Endothelial cell of umbilical vein (primary cell): ENCODE data around the gene ADAMTSL2. TPM values are rescaled to one million over a fixed set of nuclear protein-coding genes. Genes with fewer than 3 reads are reported as not detected.

Experiments used
- BruUV-seq: library from RNA; stranded (reverse); fragments of 400-500 nt; replicated peaks from 2 replicates; lab custom pipeline; 2021; lab: Mats Ljungman, UMichigan
- CTCF ChIA-PET: fragments of 300-600, 350-600 bp; sonication (Branson Sonifier 250); formaldehyde crosslinking; loops from one replicate; lab custom pipeline; 2021; ENCODE audit warnings: antibody characterized with exemption, inconsistent platforms; lab: Charles Lee
- POLR2A ChIA-PET: fragments of 300-600, 350-600 bp; sonication (Branson Sonifier 250); formaldehyde crosslinking; loops from one replicate; lab custom pipeline; 2021; ENCODE audit warnings: antibody characterized with exemption, inconsistent platforms; lab: Charles Lee
- DNase-seq: peaks from one replicate; pipeline ENCODE4 v3.0.0-alpha.2; 2011; ENCODE audit warnings: low read depth, low spot score
- FAIRE-seq: peaks from 2 replicates; lab custom pipeline; 2011; peaks lifted over from hg19 to GRCh38; lab: Jason Lieb, UNC
- H2AFZ ChIP-seq: 2 replicates; pipeline ENCODE4 v1.6.0; 2012; ENCODE audit warnings: low read depth, low read length, control low read depth, inconsistent platforms
- H3K27ac ChIP-seq: 2 replicates; pipeline ENCODE4 v1.5.1; 2011; ENCODE audit warnings: low read depth, mild to moderate bottlenecking, control low read depth, low read length, moderate library complexity; ENCODE audit not compliant: insufficient read depth
- H3K27me3 ChIP-seq, 2 experiments: 2 replicates each; pipeline versions ENCODE4 v1.6.0 to v1.6.1; 2011; ENCODE audit warnings: low read length in 2 of 2, mixed read lengths in 1 of 2; ENCODE audit not compliant: control insufficient read depth in 2 of 2, insufficient read depth in 2 of 2
- H3K36me3 ChIP-seq, 2 experiments: 2 replicates in 1 of 2; 3 replicates in 1 of 2; pipeline ENCODE4 v1.5.1; 2011; ENCODE audit warnings: low read length in 2 of 2, mild to moderate bottlenecking in 1 of 2, moderate library complexity in 1 of 2; ENCODE audit not compliant: control insufficient read depth in 2 of 2, insufficient read depth in 2 of 2; ENCODE audit errors: extremely low read depth in 1 of 2
- H3K4me1 ChIP-seq: 3 replicates; pipeline ENCODE4 v1.5.1; 2011; ENCODE audit warnings: mild to moderate bottlenecking, low read length; ENCODE audit not compliant: control insufficient read depth, insufficient read depth; ENCODE audit errors: extremely low read depth
- H3K4me2 ChIP-seq: 2 replicates; pipeline ENCODE4 v1.6.1; 2011; ENCODE audit warnings: low read length, control low read depth, mixed read lengths; ENCODE audit not compliant: insufficient read depth
- H3K4me3 ChIP-seq, 3 experiments: fragments of 200-600 bp in 1 of 3; sonication (generic), shearing (Covaris generic) in 1 of 3; replicated peaks in 1 of 3; 2 replicates each; pipeline ENCODE4 v1.5.1; 2011 to 2016; ENCODE audit warnings: control low read depth in 3 of 3, low read length in 3 of 3, mild to moderate bottlenecking in 2 of 3, inconsistent platforms in 1 of 3, low read depth in 1 of 3, moderate library complexity in 1 of 3; ENCODE audit not compliant: insufficient read depth in 1 of 3
- H3K79me2 ChIP-seq: 2 replicates; pipeline ENCODE4 v1.6.0; 2012; ENCODE audit warnings: low read length, inconsistent platforms; ENCODE audit not compliant: control insufficient read depth, insufficient read depth
- H3K9ac ChIP-seq: replicated peaks from 2 replicates; pipeline ENCODE3; 2011; ENCODE audit warnings: low read length, control low read depth; ENCODE audit not compliant: insufficient read depth; ENCODE audit errors: extremely low read depth
- H3K9me1 ChIP-seq: replicated peaks from 3 replicates; pipeline ENCODE4 v1.6.0; 2011; ENCODE audit warnings: mild to moderate bottlenecking, low read length; ENCODE audit not compliant: control insufficient read depth, insufficient read depth; ENCODE audit errors: extremely low read depth
- H3K9me3 ChIP-seq: replicated peaks from 2 replicates; pipeline ENCODE4 v1.5.1; 2012; ENCODE audit warnings: low read length, inconsistent platforms; ENCODE audit not compliant: control insufficient read depth, insufficient read depth
- H4K20me1 ChIP-seq: replicated peaks from 2 replicates; pipeline ENCODE3; 2011; ENCODE audit warnings: mild to moderate bottlenecking, low read length; ENCODE audit not compliant: control insufficient read depth, insufficient read depth; ENCODE audit errors: extremely low read depth
- EZH2 ChIP-seq: IDR thresholded peaks from 2 replicates; pipeline ENCODE4 v1.6.1; 2012; ENCODE audit warnings: borderline replicate concordance, low read depth, mild to moderate bottlenecking, moderate library complexity, low read length, inconsistent platforms; ENCODE audit not compliant: severe bottlenecking
- FOS ChIP-seq: IDR thresholded peaks from 2 replicates; pipeline ENCODE4 v1.6.1; 2011; ENCODE audit warnings: mild to moderate bottlenecking, low read length, moderate library complexity, borderline replicate concordance; ENCODE audit not compliant: insufficient read depth
- GATA2 ChIP-seq: IDR thresholded peaks from 2 replicates; pipeline ENCODE4 v1.7.0; 2011; ENCODE audit warnings: low read depth, mild to moderate bottlenecking, moderate library complexity, mixed read lengths, low read length; ENCODE audit not compliant: insufficient read length, insufficient read depth
- JUN ChIP-seq: IDR thresholded peaks from 2 replicates; pipeline ENCODE4 v1.6.1; 2011; ENCODE audit warnings: borderline replicate concordance, low read depth; ENCODE audit not compliant: insufficient read length, insufficient read depth
- MAX ChIP-seq: IDR thresholded peaks from 2 replicates; pipeline ENCODE4 v1.6.1; 2011; ENCODE audit not compliant: insufficient read depth, insufficient read length
- MYC ChIP-seq: IDR thresholded peaks from one replicate; pipeline ENCODE4 v1.6.1; 2011; ENCODE audit warnings: mild to moderate bottlenecking, low read depth, low read length
- POLR2A ChIP-seq: IDR thresholded peaks from 2 replicates; pipeline ENCODE4 v1.6.1; 2012; ENCODE audit warnings: low read depth, mild to moderate bottlenecking, control low read depth, low read length
- POLR2AphosphoS5 ChIP-seq: IDR thresholded peaks from 2 replicates; pipeline ENCODE4 v1.6.1; 2012; ENCODE audit warnings: low read depth, mild to moderate bottlenecking, control low read depth, low read length, moderate library complexity; ENCODE audit not compliant: insufficient read depth
- dilution Hi-C: fragments of 300-500 bp; cut with MboI; formaldehyde crosslinking; loops from one replicate; pipeline ENCODE4 v1.15.0; 2019; ENCODE audit warnings: low sequenced_read_pairs; ENCODE audit not compliant: extremely low pct_ligation_motif_present
- intact Hi-C: fragments of 100-400 bp; cut with micrococcal nuclease; formaldehyde crosslinking; loops from one replicate; pipeline ENCODE4 v1.10.0; 2022
- polyA plus RNA-seq, 4 experiments: library from polyadenylated mRNA; depleted of rRNA in 3 of 4; stranded (reverse) in 3 of 4; unstranded in 1 of 4; fragments of >200 nt; gene quantifications; 2 replicates each; pipeline versions ENCODE4 v1.2.1 to v1.2.3, GENCODE V29; 2011 to 2012; ENCODE audit warnings: missing spikeins in 1 of 4
- total RNA-seq: library from RNA; stranded (reverse); gene quantifications from 2 replicates; pipeline ENCODE4 v1.2.3, GENCODE V29; 2021
- TF ChIP-seq, protein P1 (sequence below), 2 donors: IDR thresholded peaks; 1 replicate in 1 of 2; 2 replicates in 1 of 2; pipeline ENCODE4 v1.5.1; 2011; ENCODE audit warnings: low read length in 2 of 2, mild to moderate bottlenecking in 2 of 2, moderate library complexity in 2 of 2, control low read depth in 1 of 2, inconsistent platforms in 1 of 2, low read depth in 1 of 2; ENCODE audit not compliant: insufficient read depth in 1 of 2; ENCODE audit errors: extremely low read depth in 1 of 2

The ADAMTSL2 gene
- total and polyA plus RNA-seq, 2 donors (not counting 3 experiments of a cell fraction or from before 2014, with no cell fraction given): not detected

DNA sequence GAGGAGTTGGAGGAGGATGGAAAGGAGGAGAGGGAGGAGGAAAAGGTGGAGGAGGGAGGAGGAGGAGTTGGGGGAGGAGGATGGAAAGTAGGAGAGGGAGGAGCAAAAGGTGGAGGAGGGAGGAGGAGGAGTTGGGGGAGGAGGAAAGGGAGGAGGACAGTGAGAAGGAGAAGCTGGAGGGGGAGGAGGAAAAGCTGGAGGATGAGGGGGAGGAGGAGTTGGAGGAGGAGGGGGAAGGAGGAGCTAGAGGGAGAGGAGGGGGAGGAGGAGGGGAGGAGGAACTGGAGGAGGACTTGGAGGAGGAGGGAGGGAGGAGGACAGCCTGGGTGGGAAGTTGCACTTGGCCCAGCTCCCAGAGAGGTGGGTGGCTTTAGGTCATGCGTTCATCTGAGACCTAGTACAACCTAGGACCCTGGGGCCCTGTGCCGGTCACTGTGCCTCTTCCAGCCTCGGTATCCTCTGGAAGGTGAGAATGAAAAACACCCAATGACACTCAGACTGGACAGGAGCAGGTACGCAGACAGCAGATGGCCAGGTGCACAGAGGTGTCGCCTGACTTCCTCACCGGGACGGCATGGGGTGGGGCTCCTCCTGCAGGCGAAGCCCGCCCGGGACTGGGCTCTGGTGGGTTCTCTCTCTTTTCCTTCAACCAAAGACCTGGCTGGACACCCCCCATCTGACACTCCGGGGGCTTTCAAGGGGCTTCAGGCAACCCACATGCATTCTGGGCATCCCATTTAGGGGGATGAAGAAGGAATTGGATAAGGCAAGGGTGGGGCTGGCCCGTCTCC lies 43.4 kb upstream of the ADAMTSL2 start:
- TF ChIP-seq MAX: no peak
- no peak for TF ChIP-seq MYC
- TF ChIP-seq POLR2AphosphoS5: no peak
- TF ChIP-seq GATA2: no peak
- TF ChIP-seq, protein P1, sequence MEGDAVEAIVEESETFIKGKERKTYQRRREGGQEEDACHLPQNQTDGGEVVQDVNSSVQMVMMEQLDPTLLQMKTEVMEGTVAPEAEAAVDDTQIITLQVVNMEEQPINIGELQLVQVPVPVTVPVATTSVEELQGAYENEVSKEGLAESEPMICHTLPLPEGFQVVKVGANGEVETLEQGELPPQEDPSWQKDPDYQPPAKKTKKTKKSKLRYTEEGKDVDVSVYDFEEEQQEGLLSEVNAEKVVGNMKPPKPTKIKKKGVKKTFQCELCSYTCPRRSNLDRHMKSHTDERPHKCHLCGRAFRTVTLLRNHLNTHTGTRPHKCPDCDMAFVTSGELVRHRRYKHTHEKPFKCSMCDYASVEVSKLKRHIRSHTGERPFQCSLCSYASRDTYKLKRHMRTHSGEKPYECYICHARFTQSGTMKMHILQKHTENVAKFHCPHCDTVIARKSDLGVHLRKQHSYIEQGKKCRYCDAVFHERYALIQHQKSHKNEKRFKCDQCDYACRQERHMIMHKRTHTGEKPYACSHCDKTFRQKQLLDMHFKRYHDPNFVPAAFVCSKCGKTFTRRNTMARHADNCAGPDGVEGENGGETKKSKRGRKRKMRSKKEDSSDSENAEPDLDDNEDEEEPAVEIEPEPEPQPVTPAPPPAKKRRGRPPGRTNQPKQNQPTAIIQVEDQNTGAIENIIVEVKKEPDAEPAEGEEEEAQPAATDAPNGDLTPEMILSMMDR (IDR thresholded peaks at IDR 0.05; ENCODE audit: extremely low read depth in 1 of 2, insufficient read depth in 1 of 2, low read depth in 1 of 2, low read length in 2 of 2): no peak
- TF ChIP-seq POLR2A: no peak
- TF ChIP-seq JUN: no peak
- TF ChIP-seq EZH2: no peak
- TF ChIP-seq FOS: no peak
- CTCF ChIA-PET: interaction anchor here (2.2 kb wide), 1 partner anchor 305 kb away, joined by 9 read pairs; no protein-coding TSS in a partner anchor
- intact Hi-C loops (no loop called here), dilution Hi-C loops (no loop called here)
- H3K4me3 ChIP-seq: no peak overlapping the region
- H3K27ac ChIP-seq: no peak overlapping the region
- H3K9me3 ChIP-seq: no peaks in the 10 kb centered on the region
- no peaks in the 10 kb centered on the region for H3K79me2 ChIP-seq
- FAIRE-seq: no peak
- no TSS peak for BruUV-seq
- no peaks in the 10 kb centered on the region for H3K36me3 ChIP-seq
- H2AFZ ChIP-seq: no peak overlapping the region
- H3K9me1 ChIP-seq: no peaks in the 10 kb centered on the region
- no peak for DNase-seq
- H3K9ac ChIP-seq: no peak overlapping the region
- POLR2A ChIA-PET: no interaction called here
- H3K4me2 ChIP-seq: no peak overlapping the region
- H3K27me3 ChIP-seq: no peaks in the 10 kb centered on the region
- no peaks in the 10 kb centered on the region for H3K4me1 ChIP-seq
- no peaks in the 10 kb centered on the region for H4K20me1 ChIP-seq
